ENCODE measurements around the gene IL19. TPM values are rescaled to one million over a fixed set of nuclear protein-coding genes. Genes with fewer than 3 reads are reported as not detected.
"Not testable (repeated sequence)": the region's sequence is repeated elsewhere in the genome, so short reads cannot be mapped to it uniquely, and the experiment has no call there.

IL19 gene
- total RNA-seq, 5 donors from 2014 or later (not counting 1 experiment from before 2014, with no cell fraction given), result not detected

- H3K4me3 Mint-ChIP-seq; H3K36me3 ChIP-seq (ENCODE audit: control insufficient read depth in 2 of 2, extremely low read depth in 1 of 2, insufficient read depth in 1 of 2, low read length in 1 of 2); H3K36me3 Mint-ChIP-seq; H3K4me3 ChIP-seq (ENCODE audit: control insufficient read depth in 1 of 2, extremely low read depth in 1 of 2, low read length in 1 of 2); CTCF ChIA-PET; H3K27ac ChIP-seq (ENCODE audit: low read length); H3K4me1 ChIP-seq (ENCODE audit: control insufficient read depth in 1 of 2, extremely low read depth in 1 of 2, insufficient read depth in 2 of 2, low read length in 2 of 2); H3K4me1 Mint-ChIP-seq; H3K9me3 ChIP-seq; ATAC-seq (replicated peaks in 1 of 4); H3K27ac Mint-ChIP-seq; POLR2A ChIA-PET; H3K27me3 ChIP-seq (replicated peaks in 1 of 2; ENCODE audit: control insufficient read depth in 2 of 2, extremely low read depth in 1 of 2, insufficient read depth in 2 of 2, low read length in 1 of 2); DNase-seq: not testable (repeated sequence)
- peaks cover 0 to 10% (median 6%) of the 10 kb centered on the region in 3 donors for H3K9me3 Mint-ChIP-seq
- H3K27me3 Mint-ChIP-seq, result peaks cover 0 to 15% of the 10 kb centered on the region in 2 donors
Observed at GRCh38 chr1:206853696-206854095, 83.1 kb downstream of the IL19 start.

GRCh38 chr1:206854401-206855129 lies 84.0 kb downstream of the IL19 start:
- peaks cover 0 to 10% of the 10 kb centered on the region in 2 donors for H3K27me3 Mint-ChIP-seq
- H3K4me3 Mint-ChIP-seq, result no peak overlapping the region
- peaks cover 0 to 10% (median 6%) of the 10 kb centered on the region in 3 donors for H3K9me3 Mint-ChIP-seq
- H3K27me3 ChIP-seq (replicated peaks in 1 of 2; ENCODE audit: control insufficient read depth in 2 of 2, extremely low read depth in 1 of 2, insufficient read depth in 2 of 2, low read length in 1 of 2), result peaks cover 0 to 2% of the 10 kb centered on the region in 2 experiments
- no peak overlapping the region for H3K27ac Mint-ChIP-seq
- ChIA-PET POLR2A (interaction anchor here in 1 of 2 donors (0.6 kb wide), 1 partner anchor 223 kb away, joined by 3 read pairs; no protein-coding TSS in a partner anchor), CTCF (interaction anchor here (0.6 to 1.2 kb wide), 9 partner anchors 45 to 793 kb away, joined by 3 to 5 read pairs (median 4); partner anchors contain the start of gene FCMR (in 1 of the 2))
- H3K4me3 ChIP-seq (ENCODE audit: control insufficient read depth in 1 of 2, extremely low read depth in 1 of 2, low read length in 1 of 2), result no peak overlapping the region
- no peaks in the 10 kb centered on the region for H3K9me3 ChIP-seq
- H3K4me1 ChIP-seq (ENCODE audit: control insufficient read depth in 1 of 2, extremely low read depth in 1 of 2, insufficient read depth in 2 of 2, low read length in 2 of 2), result peaks cover 6 to 8% of the 10 kb centered on the region in 2 experiments
- WGBS (ENCODE audit: insufficient coverage), result 100% methylated on average over 2 of the region's 3 CpGs
- no peaks in the 10 kb centered on the region for H3K36me3 ChIP-seq (ENCODE audit: control insufficient read depth in 2 of 2, extremely low read depth in 1 of 2, insufficient read depth in 1 of 2, low read length in 1 of 2)
- peaks cover 7 to 14% (median 10%) of the 10 kb centered on the region in 3 donors for H3K4me1 Mint-ChIP-seq
- ATAC-seq (replicated peaks in 1 of 4) (no peak), DNase-seq (no peak)
- H3K27ac ChIP-seq (ENCODE audit: low read length), result no peak overlapping the region
- H3K36me3 Mint-ChIP-seq, result peaks cover 3% of the 10 kb centered on the region

GRCh38 chr1:206855859-206856258 lies 85.3 kb downstream of the IL19 start:
- no peak for ATAC-seq (replicated peaks in 1 of 4)
- peaks cover 0 to under 1% of the 10 kb centered on the region in 2 donors for H3K27me3 Mint-ChIP-seq
- 92% methylated on average over 2 of the region's 2 CpGs for WGBS (ENCODE audit: insufficient coverage)
- Histone ChIP-seq H3K4me1 (ENCODE audit: control insufficient read depth in 1 of 2, extremely low read depth in 1 of 2, insufficient read depth in 2 of 2, low read length in 2 of 2) (peaks cover 6 to 8% of the 10 kb centered on the region in 2 experiments), H3K27me3 (replicated peaks in 1 of 2; ENCODE audit: control insufficient read depth in 2 of 2, extremely low read depth in 1 of 2, insufficient read depth in 2 of 2, low read length in 1 of 2) (peaks cover 0 to 2% of the 10 kb centered on the region in 2 experiments), H3K4me3 (ENCODE audit: control insufficient read depth in 1 of 2, extremely low read depth in 1 of 2, low read length in 1 of 2) (no peak overlapping the region), H3K9me3 (no peaks in the 10 kb centered on the region), H3K36me3 (ENCODE audit: control insufficient read depth in 2 of 2, extremely low read depth in 1 of 2, insufficient read depth in 1 of 2, low read length in 1 of 2) (no peaks in the 10 kb centered on the region), H3K27ac (ENCODE audit: low read length) (no peak overlapping the region)
- ChIA-PET POLR2A (interaction anchor here in 1 of 2 donors (0.6 kb wide), 1 partner anchor 38 kb away, joined by 3 read pairs; no protein-coding TSS in a partner anchor), CTCF (no interaction called here)
- no peak for DNase-seq
- no peak overlapping the region for H3K27ac Mint-ChIP-seq
- no peak overlapping the region for H3K4me3 Mint-ChIP-seq
- peaks cover 7 to 16% (median 14%) of the 10 kb centered on the region in 3 donors for H3K4me1 Mint-ChIP-seq
- peaks cover 3% of the 10 kb centered on the region for H3K36me3 Mint-ChIP-seq
- H3K9me3 Mint-ChIP-seq, result peaks cover 0 to 10% (median 6%) of the 10 kb centered on the region in 3 donors

GRCh38 chr1:206856674-206857464 lies 86.3 kb downstream of the IL19 start:
- no peak overlapping the region for H3K4me3 Mint-ChIP-seq

GRCh38 chr1:206859082-206859521 lies 88.5 kb downstream of the IL19 start:
- H3K4me1 Mint-ChIP-seq, result peaks cover 7 to 16% (median 14%) of the 10 kb centered on the region in 3 donors

More at GRCh38 chr1:206856674-206857464, 86.3 kb downstream of the IL19 start:
- H3K27ac Mint-ChIP-seq, result no peak overlapping the region
- no peaks in the 10 kb centered on the region for H3K36me3 Mint-ChIP-seq
- H3K4me1 Mint-ChIP-seq, result peaks cover 7 to 16% (median 14%) of the 10 kb centered on the region in 3 donors
- Histone ChIP-seq H3K36me3 (ENCODE audit: control insufficient read depth in 2 of 2, extremely low read depth in 1 of 2, insufficient read depth in 1 of 2, low read length in 1 of 2) (no peaks in the 10 kb centered on the region), H3K4me1 (ENCODE audit: control insufficient read depth in 1 of 2, extremely low read depth in 1 of 2, insufficient read depth in 2 of 2, low read length in 2 of 2) (peaks cover 6 to 8% of the 10 kb centered on the region in 2 experiments), H3K4me3 (ENCODE audit: control insufficient read depth in 1 of 2, extremely low read depth in 1 of 2, low read length in 1 of 2) (no peak overlapping the region), H3K27me3 (replicated peaks in 1 of 2; ENCODE audit: control insufficient read depth in 2 of 2, extremely low read depth in 1 of 2, insufficient read depth in 2 of 2, low read length in 1 of 2) (peaks cover 0 to 2% of the 10 kb centered on the region in 2 experiments), H3K27ac (ENCODE audit: low read length) (no peak overlapping the region), H3K9me3 (no peaks in the 10 kb centered on the region)
- ATAC-seq (replicated peaks in 1 of 4) (peak in 3 of 4 experiments; percentile 56 to 63 (median 63)), DNase-seq (peak in 8 of 35 experiments; percentile 7 to 47 (median 12))
- WGBS (ENCODE audit: insufficient coverage), result 82% methylated on average over 2 of the region's 5 CpGs
- ChIA-PET CTCF (interaction anchor here (0.7 to 1.7 kb wide), 3 partner anchors 56 to 193 kb away, joined by 3 to 5 read pairs (median 3); no protein-coding TSS in a partner anchor), POLR2A (no interaction called here)
- peaks cover 0 to 10% (median 6%) of the 10 kb centered on the region in 3 donors for H3K9me3 Mint-ChIP-seq
- H3K27me3 Mint-ChIP-seq, result peaks cover 0 to 3% of the 10 kb centered on the region in 2 donors

More at GRCh38 chr1:206859082-206859521, 88.5 kb downstream of the IL19 start:
- peak in 7 of 35 experiments; percentile 3 to 41 (median 13) for DNase-seq
- WGBS (ENCODE audit: insufficient coverage), result 83% methylated on average over 2 of the region's 5 CpGs
- H3K9me3 Mint-ChIP-seq, result no peaks in the 10 kb centered on the region
- no peaks in the 10 kb centered on the region for H3K9me3 ChIP-seq
- H3K27ac Mint-ChIP-seq, result peak overlapping the region in 1 of 2 donors; percentile 29
- H3K4me1 ChIP-seq (ENCODE audit: control insufficient read depth in 1 of 2, extremely low read depth in 1 of 2, insufficient read depth in 2 of 2, low read length in 2 of 2), result peaks cover 6 to 8% of the 10 kb centered on the region in 2 experiments
- H3K27me3 Mint-ChIP-seq, result peaks cover 4 to 6% of the 10 kb centered on the region in 2 donors
- peaks cover 0 to 2% of the 10 kb centered on the region in 2 experiments for H3K27me3 ChIP-seq (replicated peaks in 1 of 2; ENCODE audit: control insufficient read depth in 2 of 2, extremely low read depth in 1 of 2, insufficient read depth in 2 of 2, low read length in 1 of 2)
- H3K27ac ChIP-seq (ENCODE audit: low read length), result no peak overlapping the region
- H3K36me3 ChIP-seq (ENCODE audit: control insufficient read depth in 2 of 2, extremely low read depth in 1 of 2, insufficient read depth in 1 of 2, low read length in 1 of 2), result no peaks in the 10 kb centered on the region
- H3K4me3 Mint-ChIP-seq, result peak overlapping the region in 1 of 3 donors; percentile 19
- ChIA-PET CTCF (interaction anchor here (0.9 to 1.9 kb wide), 4 partner anchors 50 to 124 kb away, joined by 3 to 7 read pairs (median 4); no protein-coding TSS in a partner anchor), POLR2A (no interaction called here)
- no peaks in the 10 kb centered on the region for H3K36me3 Mint-ChIP-seq
- H3K4me3 ChIP-seq (ENCODE audit: control insufficient read depth in 1 of 2, extremely low read depth in 1 of 2, low read length in 1 of 2), result no peak overlapping the region
- ATAC-seq (replicated peaks in 1 of 4), result peak in 3 of 4 experiments; percentile 51 to 65 (median 60)
